Spleen (tissue), 11 donors: Measurements from ENCODE around the gene FOXP1. TPM values are rescaled to one million over a fixed set of nuclear protein-coding genes. Genes with fewer than 3 reads are reported as not detected.

ENCODE experiments used
- DNase-seq: peaks from one replicate; pipeline ENCODE4 v3.0.0-alpha.2; 2020
- H3K27ac ChIP-seq, 8 donors: fragments of 200-600 bp; sonication (generic) in 7 of 8; 1 replicate in 4 of 8; 2 replicates in 4 of 8; pipeline versions ENCODE4 v1.5.0 to v1.8.0; 2016 to 2021; ENCODE audit warnings: inconsistent platforms in 4 of 8, mild to moderate bottlenecking in 4 of 8, moderate library complexity in 1 of 8
- H3K27me3 ChIP-seq, 7 donors: fragments of 200-600 bp; sonication (generic) in 6 of 7; replicated peaks in 1 of 7; 1 replicate in 4 of 7; 2 replicates in 3 of 7; pipeline versions ENCODE4 v1.5.0 to v1.8.0; 2016 to 2021; ENCODE audit warnings: inconsistent platforms in 3 of 7, mild to moderate bottlenecking in 1 of 7
- H3K36me3 ChIP-seq, 6 donors: fragments of 200-600 bp; sonication (generic) in 5 of 6; 1 replicate in 4 of 6; 2 replicates in 2 of 6; pipeline versions ENCODE4 v1.5.0 to v1.8.0; 2016 to 2021; ENCODE audit warnings: inconsistent platforms in 2 of 6
- H3K4me1 ChIP-seq, 6 donors: fragments of 200-600 bp; sonication (generic) in 5 of 6; 1 replicate in 3 of 6; 2 replicates in 3 of 6; pipeline versions ENCODE4 v1.5.0 to v1.8.0; 2016 to 2021; ENCODE audit warnings: inconsistent platforms in 3 of 6
- H3K4me3 ChIP-seq, 8 donors: fragments of 200-600 bp; sonication (generic) in 7 of 8; 1 replicate in 4 of 8; 2 replicates in 4 of 8; pipeline versions ENCODE4 v1.5.0 to v1.8.0; 2016 to 2021; ENCODE audit warnings: inconsistent platforms in 4 of 8, mild to moderate bottlenecking in 4 of 8, moderate library complexity in 2 of 8
- H3K9me3 ChIP-seq, 8 donors: fragments of 200-600 bp; sonication (generic) in 7 of 8; 1 replicate in 4 of 8; 2 replicates in 4 of 8; pipeline versions ENCODE4 v1.5.0 to v1.8.0; 2016 to 2021; ENCODE audit warnings: inconsistent platforms in 4 of 8
- CTCF ChIP-seq, 11 experiments: fragments of 200-600 bp in 7 of 11; fragments of 450-650 bp in 4 of 11; sonication (generic) in 4 of 11; IDR thresholded peaks in 8 of 11; conservative IDR thresholded peaks in 3 of 11; 1 replicate in 7 of 11; 2 replicates in 4 of 11; pipeline versions ENCODE4 v1.4.0 to v1.8.0; 2016 to 2021; ENCODE audit warnings: antibody characterized with exemption in 11 of 11, inconsistent platforms in 4 of 11, mild to moderate bottlenecking in 1 of 11
- POLR2A ChIP-seq, 3 donors: fragments of 450-650 bp; IDR thresholded peaks; one replicate each; pipeline ENCODE4 v1.5.1; 2017; ENCODE audit warnings: antibody characterized with exemption in 3 of 3, mild to moderate bottlenecking in 1 of 3
- POLR2AphosphoS5 ChIP-seq, 3 donors: sonication (generic); formaldehyde crosslinking; IDR thresholded peaks; one replicate each; pipeline ENCODE4 v1.5.1; 2017; ENCODE audit warnings: antibody characterized with exemption in 3 of 3
- WGBS, 5 donors: extraction: QIAGEN DNeasy Blood & Tissue Kit in 3 of 5; methylation state at CpG; one replicate each; pipeline versions ENCODE4 v1.1.5 to v1.1.7; 2013 to 2018; 5-methylcytosine and 5-hydroxymethylcytosine counted together
- intact Hi-C: fragments of 100-400 bp; cut with DNase I; formaldehyde crosslinking; loops from one replicate; pipeline ENCODE4 v1.15.0; 2023; ENCODE audit warnings: low total_unique reads
- polyA plus RNA-seq, 3 donors: library from polyadenylated mRNA; stranded (reverse); fragments of 200-250 nt; gene quantifications; one replicate each; pipeline ENCODE4 v1.2.1, GENCODE V29; 2013
- total RNA-seq, 7 donors: library from RNA; depleted of rRNA in 3 of 7; stranded (reverse); fragments of >200 nt in 3 of 7; fragmentation: NEBNext Ultra II Directional in 4 of 7; extraction: Animal tissue kit (Norgen Biotek cat#: 25700) in 4 of 7; gene quantifications; one replicate each; pipeline versions ENCODE4 v1.1.0 to v1.2.1, GENCODE V29; 2016 to 2021
- donor health status: healthy with polysubstance abuse.
- donor health status: DM: no; HTN: no; CAD: no; lungs with moderate emphysema.
- donor health status: DM: no; HTN: no; CAD: no.
- donor health status: Bipolar disorder and iron deficiency.
- donor health status: healthy.
- donor health status: DM: no; HTN: no; CAD: no.
- donor health status: DM: yes; HTN: yes; CAD: no.

The FOXP1 gene
- total and polyA plus RNA-seq, 10 donors = 11.1 to 202 (median 153) TPM

- peaks cover 8 to 98% (median 32%) of the 10 kb centered on the region in 6 donors for H3K4me1 ChIP-seq
- no peak overlapping the region for H3K27ac ChIP-seq
- H3K36me3 ChIP-seq = peaks cover 0 to 8% (median 0%) of the 10 kb centered on the region in 6 donors
- DNase-seq = no peak
- H3K27me3 ChIP-seq = no peaks in the 10 kb centered on the region
- no peaks in the 10 kb centered on the region for H3K9me3 ChIP-seq
- H3K4me3 ChIP-seq = no peak overlapping the region
- TF ChIP-seq CTCF (IDR thresholded peaks at IDR 0.05 in 8 of 11, conservative IDR thresholded peaks at IDR 0.05 in 3 of 11) (no peak), POLR2A (IDR thresholded peaks at IDR 0.05) (no peak), POLR2AphosphoS5 (IDR thresholded peaks at IDR 0.05) (no peak)
- intact Hi-C loops = loop anchor here (10.0 kb wide), 1 partner anchor 45 kb away; no protein-coding TSS in a partner anchor
These were observed 463.5 kb downstream of the FOXP1 start for GRCh38 chr3:71120012-71120411.

GRCh38 chr3:71119171-71119570 lies 464.4 kb downstream of the FOXP1 start:
- peaks cover 8 to 97% (median 30%) of the 10 kb centered on the region in 6 donors for H3K4me1 ChIP-seq
- DNase-seq = no peak
- no peak overlapping the region for H3K27ac ChIP-seq
- no peaks in the 10 kb centered on the region for H3K27me3 ChIP-seq
- no peak for TF ChIP-seq POLR2A (IDR thresholded peaks at IDR 0.05)
- no peak for TF ChIP-seq CTCF (IDR thresholded peaks at IDR 0.05 in 8 of 11, conservative IDR thresholded peaks at IDR 0.05 in 3 of 11)
- no peak for TF ChIP-seq POLR2AphosphoS5 (IDR thresholded peaks at IDR 0.05)
- intact Hi-C loops = no loop called here
- peaks cover 0 to 15% (median 3%) of the 10 kb centered on the region in 6 donors for H3K36me3 ChIP-seq
- 63 to 68% (median 65%) methylated on average over 2 of the region's 2 CpGs for WGBS, 5 donors
- no peak overlapping the region for H3K4me3 ChIP-seq
- H3K9me3 ChIP-seq = no peaks in the 10 kb centered on the region

- 77 to 94% (median 86%) methylated on average over 4 of the region's 4 CpGs for WGBS, 5 donors
- Histone ChIP-seq H3K9me3 (no peaks in the 10 kb centered on the region), H3K36me3 (peaks cover 0 to 15% (median 3%) of the 10 kb centered on the region in 6 donors), H3K27ac (no peak overlapping the region), H3K4me3 (no peak overlapping the region), H3K27me3 (no peaks in the 10 kb centered on the region), H3K4me1 (peaks cover 8 to 89% (median 27%) of the 10 kb centered on the region in 6 donors)
- intact Hi-C loops = no loop called here
- no peak for DNase-seq
- no peak for TF ChIP-seq POLR2A (IDR thresholded peaks at IDR 0.05)
- no peak for TF ChIP-seq CTCF (IDR thresholded peaks at IDR 0.05 in 8 of 11, conservative IDR thresholded peaks at IDR 0.05 in 3 of 11)
- TF ChIP-seq POLR2AphosphoS5 (IDR thresholded peaks at IDR 0.05) = no peak
These were observed 465.1 kb downstream of the FOXP1 start for GRCh38 chr3:71118436-71118835.

- intact Hi-C loops = no loop called here
- H3K9me3 ChIP-seq = no peaks in the 10 kb centered on the region
- TF ChIP-seq POLR2AphosphoS5 (IDR thresholded peaks at IDR 0.05) = no peak
- no peak for TF ChIP-seq POLR2A (IDR thresholded peaks at IDR 0.05)
- TF ChIP-seq CTCF (IDR thresholded peaks at IDR 0.05 in 8 of 11, conservative IDR thresholded peaks at IDR 0.05 in 3 of 11) = no peak
- H3K4me3 ChIP-seq = no peak overlapping the region
- no peaks in the 10 kb centered on the region for H3K27me3 ChIP-seq
- peaks cover 7 to 83% (median 25%) of the 10 kb centered on the region in 6 donors for H3K4me1 ChIP-seq
- H3K36me3 ChIP-seq = peaks cover 0 to 14% (median 4%) of the 10 kb centered on the region in 6 donors
- no peak for DNase-seq
- 62 to 87% (median 83%) methylated on average over 7 of the region's 7 CpGs for WGBS, 5 donors
- no peak overlapping the region for H3K27ac ChIP-seq
These were observed 465.8 kb downstream of the FOXP1 start for GRCh38 chr3:71117572-71118247.
